ENCODE data around the gene HECW1.

HECW1 gene

GRCh38 chr7:43502941-43503340 lies 390.5 kb downstream of the HECW1 start:
- DNase-seq (ENCODE audit: low read depth) = no peak

GRCh38 chr7:43505412-43505811 lies 393.0 kb downstream of the HECW1 start:
- DNase-seq (ENCODE audit: low read depth) = no peak

GRCh38 chr7:43506460-43506859 lies 394.0 kb downstream of the HECW1 start:
- no peak for DNase-seq (ENCODE audit: low read depth)

- no peak for DNase-seq (ENCODE audit: low read depth)
These were observed 396.0 kb downstream of the HECW1 start for GRCh38 chr7:43508461-43508860.

- no peak for DNase-seq (ENCODE audit: low read depth)
These were observed 397.5 kb downstream of the HECW1 start for GRCh38 chr7:43509906-43510305.

- no peak for DNase-seq (ENCODE audit: low read depth)
These were observed 398.6 kb downstream of the HECW1 start for GRCh38 chr7:43511029-43511428.

- no peak for DNase-seq (ENCODE audit: low read depth)
These were observed 399.5 kb downstream of the HECW1 start for GRCh38 chr7:43511769-43512515.

GRCh38 chr7:43513251-43513650 lies 400.8 kb downstream of the HECW1 start:
- DNase-seq (ENCODE audit: low read depth) = no peak

- DNase-seq (ENCODE audit: low read depth) = no peak
These were observed 404.3 kb downstream of the HECW1 start for GRCh38 chr7:43516581-43517342.

- no peak for DNase-seq (ENCODE audit: low read depth)
These were observed 405.0 kb downstream of the HECW1 start for GRCh38 chr7:43517464-43517863.

GRCh38 chr7:43520201-43520600 lies 407.8 kb downstream of the HECW1 start:
- DNase-seq (ENCODE audit: low read depth) = no peak

- DNase-seq (ENCODE audit: low read depth) = peak; percentile 45
These were observed 410.1 kb downstream of the HECW1 start for GRCh38 chr7:43522406-43523156.

- DNase-seq (ENCODE audit: low read depth) = no peak
These were observed 416.3 kb downstream of the HECW1 start for GRCh38 chr7:43528576-43529354.

- no peak for DNase-seq (ENCODE audit: low read depth)
These were observed 418.3 kb downstream of the HECW1 start for GRCh38 chr7:43530553-43531410.

- no peak for DNase-seq (ENCODE audit: low read depth)
These were observed 419.3 kb downstream of the HECW1 start for GRCh38 chr7:43531700-43532099.

- peak; percentile 22 for DNase-seq (ENCODE audit: low read depth)
These were observed 421.5 kb downstream of the HECW1 start for GRCh38 chr7:43533801-43534479.

- DNase-seq (ENCODE audit: low read depth) = peak; percentile 24
These were observed 422.6 kb downstream of the HECW1 start for GRCh38 chr7:43535031-43535451.

GRCh38 chr7:43535810-43536585 lies 423.6 kb downstream of the HECW1 start:
- DNase-seq (ENCODE audit: low read depth) = peak; percentile 87

GRCh38 chr7:43536773-43537172 lies 424.3 kb downstream of the HECW1 start:
- DNase-seq (ENCODE audit: low read depth) = no peak
